GM18507 (cell line): ENCODE results near the gene ZBTB37.
"Not testable (repeated sequence)": the region's sequence is repeated elsewhere in the genome, so short reads cannot be mapped to it uniquely, and the experiment has no call there.

Experiments used
- DNase-seq: peaks from one replicate; pipeline ENCODE4 v3.0.0; 2011; ENCODE audit warnings: low read depth; ENCODE audit not compliant: insufficient read length; ENCODE audit errors: extremely low spot score
- FAIRE-seq: peaks from 2 replicates; lab custom pipeline; 2011; peaks lifted over from hg19 to GRCh38; lab: Jason Lieb, UNC

Gene ZBTB37

DNA sequence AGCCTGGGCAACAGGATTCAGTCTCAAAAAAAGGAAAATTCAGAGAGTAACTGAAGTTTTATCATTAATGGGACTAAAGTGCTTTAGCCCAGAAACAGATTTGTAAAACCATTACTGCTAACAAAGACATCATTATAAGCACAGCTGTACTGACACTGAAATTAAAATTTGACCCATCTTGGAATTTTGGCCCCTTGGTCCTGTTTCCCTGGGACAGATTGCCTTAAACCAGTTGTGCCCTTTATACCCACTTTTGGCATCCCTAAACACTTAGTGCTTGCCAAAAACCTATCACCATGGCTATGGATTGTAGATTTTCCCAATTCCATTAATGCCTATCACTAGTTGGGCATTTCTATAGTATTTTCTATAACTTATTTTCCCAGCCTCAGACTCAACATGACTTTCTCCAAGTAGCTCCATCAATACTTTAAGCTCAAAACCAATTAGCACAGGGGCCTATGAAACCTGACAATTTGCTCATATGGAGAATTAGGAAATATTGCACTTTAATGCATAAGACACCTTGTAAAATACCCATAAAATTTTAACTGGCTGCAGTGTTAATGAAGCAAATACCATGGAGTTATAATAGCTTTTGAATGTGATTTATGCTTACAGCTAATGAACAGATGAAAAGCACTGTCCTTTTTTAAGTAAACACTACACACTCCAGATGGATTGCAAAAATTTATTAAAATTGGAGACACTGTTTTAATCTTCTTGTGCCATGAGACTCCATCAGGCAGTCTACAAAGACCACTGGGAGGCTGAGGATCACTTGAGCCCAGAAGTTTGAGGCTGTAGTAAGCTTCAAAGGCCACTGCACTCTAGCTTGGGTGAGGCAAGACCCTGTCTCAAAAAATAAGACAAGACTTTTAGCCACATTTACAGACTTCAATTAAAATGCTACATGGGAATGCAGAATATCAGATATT, 4.7 kb upstream of the ZBTB37 start:
- DNase-seq (no peak), FAIRE-seq (no peak)

DNA sequence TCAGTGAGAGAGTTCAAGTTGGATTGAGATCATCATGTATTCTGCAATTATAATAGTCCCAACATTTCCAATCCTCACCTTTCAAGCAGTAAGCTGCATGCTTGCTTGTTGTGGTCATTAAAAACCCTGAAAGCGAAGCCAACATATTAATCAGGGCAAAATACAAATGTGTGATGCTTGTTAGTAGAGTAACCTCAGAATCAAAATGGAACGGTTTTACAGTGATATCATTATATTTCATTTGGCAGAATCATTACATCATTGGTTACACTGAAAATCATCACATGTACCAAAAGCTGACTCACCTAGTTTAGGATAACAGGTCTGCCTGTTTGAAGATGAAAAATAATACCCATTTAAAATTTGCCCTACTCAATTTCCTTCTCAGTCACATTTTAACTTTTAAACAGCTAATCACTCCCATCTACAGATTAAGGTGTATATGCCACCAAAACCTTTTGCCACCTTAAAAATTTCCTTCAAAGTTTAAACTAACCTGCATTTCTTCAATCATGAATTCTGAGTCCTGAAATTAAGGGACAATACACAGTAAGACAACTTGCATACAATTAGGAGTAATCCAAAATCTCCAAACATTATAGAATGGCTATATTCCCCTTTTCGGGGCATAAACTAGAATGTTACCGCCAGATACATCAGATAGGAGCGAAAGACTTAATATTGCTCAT, 3.9 kb upstream of the ZBTB37 start:
- no peak for FAIRE-seq
- DNase-seq: no peak

- DNase-seq (no peak), FAIRE-seq (no peak)
These were observed 2.6 kb upstream of the ZBTB37 start for GRCh38 chr1:173865468-173866164.

- DNase-seq: no peak
- peak; percentile 50 for FAIRE-seq
These were observed 1.6 kb upstream of the ZBTB37 start for GRCh38 chr1:173866413-173867115.

DNA sequence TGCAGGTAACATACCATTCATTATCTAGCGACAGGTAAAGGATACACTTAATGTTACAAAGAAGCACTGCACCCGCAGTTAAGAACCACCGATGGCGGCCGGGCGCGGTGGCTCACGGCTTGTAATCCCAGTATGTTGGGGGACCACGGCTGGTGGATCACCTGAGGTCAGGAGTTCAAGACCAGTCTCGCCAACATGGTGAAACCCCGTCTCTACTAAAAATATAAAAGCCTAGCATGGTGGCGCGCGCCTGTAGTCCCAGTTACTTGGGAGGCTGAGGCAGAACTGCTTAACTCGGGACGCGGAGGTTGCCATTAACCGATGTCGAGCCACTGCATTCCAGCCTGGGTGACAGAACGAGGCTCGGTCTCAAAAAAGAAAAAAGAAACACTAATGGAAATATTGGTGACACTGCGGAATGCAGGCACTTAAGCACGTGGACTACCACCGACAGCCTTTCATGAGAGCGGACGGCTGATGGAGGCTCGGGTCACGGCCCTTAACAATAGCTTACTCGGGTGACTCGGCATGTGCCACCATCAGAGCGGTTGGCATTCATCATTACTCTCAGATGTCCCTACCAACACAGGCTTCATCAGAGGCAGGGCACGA, 933 bp upstream of the ZBTB37 start:
- FAIRE-seq (peak; percentile 12), DNase-seq (no peak)

DNA sequence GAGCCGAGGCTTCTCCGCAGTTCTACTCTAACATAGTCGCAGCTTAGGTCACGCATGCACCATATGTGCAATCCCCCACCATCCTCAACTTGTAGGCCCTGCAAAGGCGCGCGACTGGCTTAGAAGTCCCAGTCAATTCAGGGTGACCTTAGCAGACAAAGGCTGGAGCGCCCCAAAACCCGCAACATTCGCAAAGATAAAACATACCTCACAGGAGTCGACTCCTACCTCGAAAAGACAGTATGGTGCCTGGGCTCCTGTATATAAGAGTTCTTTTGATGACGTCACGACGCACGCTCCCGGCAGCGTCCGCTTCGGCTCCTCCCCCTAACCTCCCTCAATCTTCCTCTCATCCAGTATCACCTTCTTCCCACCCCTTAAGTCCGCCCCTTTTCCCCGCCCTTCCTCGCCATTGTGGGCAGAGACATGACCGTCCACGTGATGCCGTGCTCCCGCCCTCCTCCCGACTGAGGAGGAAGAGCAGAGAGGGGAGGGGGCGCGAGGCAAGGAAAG, 371 bp upstream of the ZBTB37 start, which contains the start of gene GAS5:
Gene GAS5 (minus strand): TSS at position 237 of the 513 bp plus-strand sequence.
- DNase-seq (peak; percentile 83), FAIRE-seq (peak; percentile 98)

DNA sequence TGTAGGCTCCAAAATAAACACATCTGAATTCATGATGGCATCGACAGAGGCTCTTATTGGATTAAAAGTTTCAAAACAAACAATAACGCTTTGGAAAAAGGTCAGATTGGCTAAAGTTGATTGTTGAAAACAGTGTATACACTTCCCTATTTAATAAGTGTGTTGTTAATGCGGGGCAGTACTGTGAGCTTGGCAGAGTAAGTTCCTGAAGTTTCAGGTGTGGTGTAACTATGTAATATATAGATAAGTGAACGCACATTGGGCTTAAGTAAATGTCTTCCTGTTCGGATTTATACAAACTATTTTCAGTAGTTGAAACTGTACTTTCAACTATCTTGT, 810 bp downstream of the ZBTB37 start:
- DNase-seq (no peak), FAIRE-seq (no peak)

DNA sequence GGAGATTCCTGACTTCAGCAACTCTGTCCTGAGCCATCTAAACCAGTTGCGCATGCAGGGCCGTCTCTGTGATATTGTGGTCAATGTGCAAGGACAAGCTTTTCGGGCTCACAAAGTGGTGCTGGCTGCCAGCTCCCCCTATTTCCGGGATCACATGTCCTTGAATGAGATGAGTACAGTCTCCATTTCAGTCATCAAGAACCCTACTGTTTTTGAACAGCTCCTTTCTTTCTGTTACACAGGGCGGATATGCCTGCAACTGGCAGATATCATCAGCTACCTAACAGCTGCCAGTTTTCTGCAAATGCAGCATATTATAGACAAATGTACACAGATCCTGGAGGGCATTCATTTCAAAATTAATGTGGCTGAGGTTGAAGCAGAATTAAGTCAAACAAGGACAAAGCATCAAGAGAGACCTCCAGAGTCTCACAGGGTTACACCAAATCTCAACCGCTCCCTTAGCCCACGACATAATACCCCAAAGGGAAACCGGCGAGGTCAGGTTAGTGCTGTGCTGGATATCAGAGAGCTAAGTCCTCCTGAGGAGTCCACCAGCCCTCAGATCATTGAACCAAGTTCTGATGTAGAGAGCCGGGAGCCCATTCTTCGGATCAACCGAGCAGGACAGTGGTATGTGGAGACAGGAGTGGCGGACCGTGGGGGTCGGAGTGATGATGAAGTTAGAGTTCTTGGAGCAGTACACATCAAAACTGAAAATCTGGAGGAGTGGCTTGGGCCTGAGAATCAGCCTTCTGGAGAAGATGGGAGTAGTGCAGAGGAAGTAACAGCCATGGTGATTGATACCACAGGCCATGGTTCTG, 2.3 kb downstream of the ZBTB37 start:
- DNase-seq (peak; percentile 25), FAIRE-seq (peak; percentile 57)

- no peak for FAIRE-seq
- no peak for DNase-seq
These were observed 2.9 kb downstream of the ZBTB37 start for GRCh38 chr1:173871091-173871490.

DNA sequence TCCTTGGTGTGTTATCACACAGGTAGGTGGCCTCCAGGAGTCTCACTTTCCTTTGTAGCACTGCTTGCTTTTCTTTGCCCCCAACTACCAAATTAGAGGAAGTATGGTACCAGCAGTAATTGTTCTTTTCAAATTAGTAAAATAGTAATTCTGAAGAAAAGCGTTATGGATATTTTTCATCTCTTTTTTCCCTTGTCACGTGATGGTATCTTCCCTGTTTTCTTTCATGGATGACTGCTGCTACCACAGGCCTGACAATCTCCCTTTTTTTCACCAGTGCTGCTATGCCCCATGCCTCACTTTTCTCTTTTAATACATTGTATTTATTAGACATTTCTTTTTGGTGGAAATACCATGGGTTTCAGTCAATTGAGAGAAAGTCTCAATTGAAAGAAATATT, 3.3 kb downstream of the ZBTB37 start:
- DNase-seq (no peak), FAIRE-seq (no peak)

DNA sequence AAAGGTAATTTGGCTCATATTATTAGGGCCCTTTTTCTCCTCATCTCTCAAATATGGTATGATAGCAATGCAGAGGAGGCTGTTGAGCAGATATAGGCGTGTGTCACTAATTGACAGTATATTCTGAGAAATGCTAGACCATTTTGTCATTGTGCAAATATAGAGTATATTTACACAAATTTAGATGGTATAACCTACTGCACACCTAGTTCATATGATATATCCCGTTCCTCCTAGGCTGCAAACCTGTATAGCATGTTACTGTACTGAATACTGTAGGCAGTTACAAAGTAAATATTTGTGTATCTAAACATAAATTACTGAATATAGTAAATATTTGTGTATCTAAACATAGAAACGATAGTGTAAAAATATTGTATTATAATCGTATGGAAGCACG, 8.6 kb downstream of the ZBTB37 start:
- FAIRE-seq: no peak

DNA sequence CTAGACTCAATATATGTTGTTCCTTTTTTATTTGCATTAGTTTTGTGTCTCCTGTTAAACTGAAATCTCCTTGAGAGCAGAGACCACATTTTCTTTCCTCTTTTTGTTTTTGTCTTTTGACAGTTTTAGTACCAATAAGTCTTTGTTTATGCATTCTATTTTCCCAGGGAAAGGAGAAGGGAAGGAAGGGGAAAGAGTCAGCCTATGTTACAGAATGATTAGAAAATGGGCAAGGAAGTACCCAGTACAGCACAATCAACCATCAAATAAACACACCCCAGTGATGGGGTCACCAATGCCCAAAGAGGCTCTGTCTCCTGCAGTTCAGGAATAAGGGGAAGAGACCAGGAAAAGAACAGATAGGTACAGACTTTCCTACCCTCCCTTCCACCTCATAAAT, 10.1 kb downstream of the ZBTB37 start:
- DNase-seq (no peak), FAIRE-seq (no peak)

More for the DNA sequence above, 8.6 kb downstream of the ZBTB37 start:
- DNase-seq: no peak

GRCh38 chr1:173881117-173881516, 12.9 kb downstream of the ZBTB37 start:
- not testable (repeated sequence) for FAIRE-seq, DNase-seq

GRCh38 chr1:173884701-173885100, 16.5 kb downstream of the ZBTB37 start:
- no peak for FAIRE-seq
- no peak for DNase-seq

DNA sequence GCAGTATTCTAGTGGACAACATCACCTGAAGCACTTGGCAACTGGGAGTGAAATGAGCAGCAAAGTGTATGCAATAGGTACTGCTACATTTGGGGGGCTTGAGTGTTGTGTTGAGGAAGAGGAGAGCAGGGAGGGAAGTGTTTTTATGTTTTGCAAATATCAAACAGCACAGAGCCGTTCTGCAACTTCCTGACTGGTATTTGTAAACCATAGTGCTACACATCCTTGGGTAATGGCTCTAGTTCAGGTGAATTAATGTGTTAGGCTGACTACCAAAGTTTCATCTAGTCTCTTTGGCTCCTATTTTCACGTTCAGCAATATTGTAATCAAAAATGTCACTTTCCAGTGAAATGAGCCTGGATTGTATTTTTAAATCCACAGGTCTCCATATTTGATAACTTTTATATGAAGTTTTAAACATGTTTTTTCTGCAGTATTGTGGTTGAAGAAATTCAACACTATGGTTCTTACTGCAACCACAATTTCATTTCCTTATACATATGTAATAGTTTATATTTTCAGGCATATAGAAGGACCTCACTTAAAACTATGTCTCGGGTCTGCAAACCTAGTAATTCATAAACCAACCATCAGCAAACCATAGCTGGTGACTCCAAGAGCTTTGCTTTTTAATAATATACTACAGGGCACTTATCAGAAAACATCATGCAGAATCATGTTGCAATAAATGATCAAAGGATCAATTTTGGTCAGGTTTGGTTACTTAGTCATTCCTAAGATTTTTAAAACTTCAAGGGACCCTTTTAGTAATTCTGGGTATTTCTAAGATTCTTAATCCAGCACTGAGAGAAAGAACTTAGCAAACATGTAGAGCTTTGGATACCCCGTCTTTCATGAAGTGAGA, 18.8 kb downstream of the ZBTB37 start:
- FAIRE-seq (no peak), DNase-seq (no peak)

- FAIRE-seq: no peak
These were observed 19.4 kb downstream of the ZBTB37 start for GRCh38 chr1:173887627-173888026.

DNA sequence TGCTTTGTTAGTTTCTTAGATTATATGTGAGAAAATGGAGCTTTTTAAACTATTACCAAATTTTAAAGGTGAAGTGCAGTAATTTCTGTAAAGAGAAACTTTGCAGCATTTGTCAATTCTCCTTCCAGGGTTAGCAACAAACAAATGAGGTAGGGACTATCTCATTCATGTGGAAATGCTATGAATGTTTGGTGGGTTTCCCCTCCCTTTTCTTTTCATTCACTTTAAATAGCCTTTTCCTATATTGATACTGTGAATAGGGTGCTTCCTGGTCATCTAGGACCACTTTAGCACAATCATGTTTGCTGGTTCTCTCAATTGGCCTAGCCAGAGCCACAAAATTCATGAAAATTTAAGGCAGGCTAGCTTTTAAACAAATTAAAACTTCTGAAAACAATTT, 20.6 kb downstream of the ZBTB37 start:
- DNase-seq (no peak), FAIRE-seq (no peak)

More at GRCh38 chr1:173887627-173888026, 19.4 kb downstream of the ZBTB37 start:
- DNase-seq: no peak
